Lung microvascular endothelial cell (primary cell): Measurements from ENCODE around the gene NELFA. TPM values are rescaled to one million over a fixed set of nuclear protein-coding genes. Genes with fewer than 3 reads are reported as not detected.
A peak's percentile ranks its signal among the peaks of the same experiment; 100 is the strongest.
"Not testable (repeated sequence)": the region's sequence is repeated elsewhere in the genome, so short reads cannot be mapped to it uniquely, and the experiment has no call there.

Experiments
- DNase-seq, 2 donors: peaks; one replicate each; pipeline versions ENCODE4 v3.0.0 to v3.0.0-alpha.2; 2010; ENCODE audit warnings: low read depth in 2 of 2
- total RNA-seq: library from RNA; depleted of rRNA; stranded (reverse); fragments of >200 nt; gene quantifications from 2 replicates; pipeline ENCODE4 v1.2.1, GENCODE V29; 2014

The NELFA gene
- total RNA-seq, 1 donor from 2014 or later, result 10.3 TPM

DNA sequence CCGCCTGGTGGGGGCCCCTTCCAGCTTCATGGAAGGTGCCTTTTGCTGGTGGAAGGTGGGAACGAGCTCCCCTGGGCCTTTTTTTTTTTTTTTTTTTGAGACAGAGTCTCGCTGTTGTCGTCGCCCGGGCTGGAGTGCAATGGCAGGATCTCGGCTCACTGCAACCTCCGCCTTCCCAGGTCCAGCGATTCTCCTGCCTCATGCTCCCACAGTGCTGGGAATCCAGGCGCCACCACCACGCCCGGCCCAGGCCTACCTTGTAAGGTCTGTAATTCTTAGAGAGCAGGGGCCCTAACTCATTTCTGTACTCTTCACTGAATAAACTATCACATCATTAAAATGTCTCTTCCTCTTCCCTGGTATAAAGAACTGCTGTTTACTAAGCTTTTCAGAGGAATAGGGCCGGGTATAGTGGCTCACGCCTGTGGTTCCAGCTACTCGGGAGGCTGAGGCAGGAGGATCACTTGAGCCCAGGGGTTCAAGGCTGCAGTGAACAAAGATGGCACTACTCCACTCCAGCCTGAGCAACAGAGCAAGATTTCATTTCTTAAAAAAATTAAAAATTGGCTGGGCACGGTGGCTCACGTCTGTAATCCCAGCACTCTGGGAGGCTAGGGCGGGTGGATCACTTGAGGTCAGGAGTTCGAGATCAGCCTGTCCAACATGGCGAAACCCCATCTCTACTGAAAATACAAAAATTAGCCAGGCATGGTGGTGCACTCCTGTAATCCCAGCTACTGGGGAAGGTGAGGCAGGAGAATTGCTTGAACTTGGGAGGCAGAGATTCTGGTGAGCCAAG lies 14.9 kb downstream of the NELFA start:
- not testable (repeated sequence) for DNase-seq

DNA sequence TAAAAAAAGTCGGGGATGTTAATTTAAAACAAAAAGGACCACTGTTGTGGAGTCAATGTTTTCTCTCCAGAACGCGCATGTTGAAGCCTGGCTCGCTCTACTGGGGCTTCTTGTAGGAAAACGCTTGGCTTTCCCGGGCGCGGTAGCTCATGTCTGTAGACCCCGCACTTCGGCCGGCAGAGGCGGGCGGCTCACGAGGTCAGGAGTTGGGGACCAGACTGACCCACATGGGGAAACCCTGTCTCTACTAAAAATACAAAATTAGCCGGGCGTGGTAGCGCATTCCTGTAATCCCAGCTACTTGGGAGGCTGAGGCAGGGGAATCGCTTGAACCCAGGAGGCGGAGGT lies 15.6 kb downstream of the NELFA start:
- no peak for DNase-seq

DNA sequence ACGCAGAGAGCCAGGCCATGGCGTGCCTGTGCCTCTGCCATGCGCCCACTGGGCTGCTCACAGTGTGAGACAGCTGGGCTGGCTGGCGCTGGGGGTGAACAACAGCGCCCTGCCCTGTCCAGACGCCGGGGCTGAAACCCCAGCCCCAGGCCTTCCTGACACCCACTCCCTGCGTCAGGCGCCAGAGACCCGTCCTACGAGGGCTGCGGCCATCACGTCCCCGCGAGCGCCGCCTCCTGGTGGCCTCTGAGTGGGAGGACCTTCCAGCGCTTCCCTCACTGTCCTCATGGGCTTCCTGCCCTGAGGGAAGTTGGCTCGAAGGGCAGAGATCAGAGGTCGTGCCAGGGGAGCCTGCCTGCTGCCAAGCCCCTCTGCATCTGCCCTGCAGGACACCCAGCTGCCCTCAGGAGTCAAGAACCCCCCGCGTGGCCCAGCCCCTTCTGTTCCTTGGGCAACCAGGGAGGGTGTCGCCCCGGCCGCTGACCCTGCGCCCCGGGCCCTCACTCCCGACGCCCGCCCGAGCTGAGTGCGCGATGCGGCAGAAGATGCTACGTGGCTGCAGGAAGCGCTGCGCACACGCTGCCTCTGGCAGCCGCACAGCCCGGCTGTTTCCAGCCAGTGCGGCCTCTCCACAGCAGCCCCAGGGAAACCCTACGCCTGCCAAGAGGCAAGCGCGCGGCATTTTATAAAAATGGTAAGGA lies 16.2 kb downstream of the NELFA start:
- peak; percentile 0 to 12 for DNase-seq

GRCh38 chr4:1991596-1992434 lies 17.0 kb downstream of the NELFA start:
- DNase-seq, result no peak

GRCh38 chr4:1991087-1991486 lies 17.7 kb downstream of the NELFA start:
- DNase-seq, result no peak

DNA sequence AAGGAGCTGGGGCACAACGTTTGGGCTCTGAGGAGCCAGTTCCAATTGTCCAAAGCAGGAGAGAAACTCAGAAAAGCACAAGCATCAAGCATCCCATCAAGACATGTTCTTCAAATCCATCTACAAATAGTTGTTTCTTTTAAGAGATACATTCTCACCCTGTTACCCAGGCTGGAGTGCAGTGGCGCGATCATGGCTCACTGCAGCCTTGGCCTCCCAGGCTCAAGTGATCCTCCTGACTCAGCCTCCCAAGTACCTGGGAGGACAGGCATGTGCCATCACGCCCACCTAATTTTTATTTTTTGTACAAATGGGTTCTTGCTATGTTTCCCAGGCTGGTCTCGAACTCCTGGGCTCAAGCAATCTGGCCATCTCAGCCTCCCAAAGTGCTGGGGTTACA lies 18.1 kb downstream of the NELFA start:
- DNase-seq, result no peak

GRCh38 chr4:1990348-1990645 lies 18.5 kb downstream of the NELFA start:
- DNase-seq, result no peak

- no peak for DNase-seq
Measured at GRCh38 chr4:1989533-1990347, 19.0 kb downstream of the NELFA start.

DNA sequence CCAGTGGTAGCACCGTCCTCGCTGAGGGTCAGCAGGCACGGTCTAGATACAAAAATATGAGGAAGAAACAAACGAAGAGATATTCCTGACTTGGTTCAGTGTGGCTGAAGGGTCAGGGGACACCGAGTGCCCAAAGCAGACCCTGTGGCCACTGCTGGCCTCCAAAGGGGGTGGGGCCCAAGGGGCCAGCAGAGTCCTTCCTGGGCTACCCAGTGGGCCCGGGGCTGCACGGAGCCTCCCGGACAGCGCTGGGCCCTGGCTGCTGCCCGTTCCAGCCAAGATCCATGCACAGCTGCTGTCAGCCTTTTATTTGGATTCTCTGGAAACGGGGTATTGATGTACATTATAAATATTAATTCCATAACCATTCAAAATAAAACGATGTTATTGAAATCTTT lies 20.4 kb downstream of the NELFA start:
- no peak for DNase-seq

- no peak for DNase-seq
Measured at GRCh38 chr4:1987721-1988326, 20.9 kb downstream of the NELFA start.

GRCh38 chr4:1987296-1987695 lies 21.5 kb downstream of the NELFA start:
- no peak for DNase-seq

- DNase-seq, result no peak
Measured at GRCh38 chr4:1986578-1987210, 22.1 kb downstream of the NELFA start.

DNA sequence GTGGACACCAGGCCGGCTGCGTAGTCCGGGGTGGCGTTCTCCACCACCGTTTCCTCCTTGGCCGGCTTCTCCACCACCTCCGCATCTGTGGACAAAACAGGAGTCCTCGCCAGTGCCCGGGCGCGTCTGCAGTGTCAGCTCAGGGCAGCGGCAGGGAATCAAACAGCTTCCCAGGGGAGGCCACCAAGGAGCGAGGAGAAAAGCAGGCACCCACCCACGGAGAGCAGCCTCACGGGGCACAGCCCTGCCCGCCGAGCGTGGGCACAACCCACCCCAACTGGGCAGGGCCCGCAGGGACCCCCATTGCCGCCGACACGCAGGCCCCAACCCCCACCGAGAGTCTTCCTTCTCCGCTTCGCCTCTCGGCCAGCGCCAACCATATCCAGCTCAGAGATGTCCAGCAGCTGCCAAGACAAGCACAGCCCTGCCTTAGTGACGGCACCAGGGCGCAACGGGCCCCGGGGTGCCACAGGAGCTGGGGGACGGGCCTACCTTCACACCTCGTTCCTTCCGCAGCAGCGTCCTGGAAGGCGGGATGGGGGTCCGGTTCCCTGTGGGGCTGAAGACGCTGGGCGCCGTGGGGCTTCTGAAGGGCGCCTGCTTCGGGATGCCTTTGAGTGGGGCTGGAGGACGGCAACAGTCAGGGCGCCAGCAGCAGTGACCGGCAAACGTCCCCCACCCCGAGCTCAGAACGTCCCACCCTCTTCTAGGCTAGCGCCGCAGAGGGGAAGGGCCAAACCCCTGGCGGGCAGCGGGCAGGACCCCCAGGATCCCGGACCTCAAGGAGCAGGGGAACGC lies 22.8 kb downstream of the NELFA start:
- no peak for DNase-seq

- DNase-seq, result no peak
Measured at GRCh38 chr4:1985294-1985693, 23.5 kb downstream of the NELFA start.

DNA sequence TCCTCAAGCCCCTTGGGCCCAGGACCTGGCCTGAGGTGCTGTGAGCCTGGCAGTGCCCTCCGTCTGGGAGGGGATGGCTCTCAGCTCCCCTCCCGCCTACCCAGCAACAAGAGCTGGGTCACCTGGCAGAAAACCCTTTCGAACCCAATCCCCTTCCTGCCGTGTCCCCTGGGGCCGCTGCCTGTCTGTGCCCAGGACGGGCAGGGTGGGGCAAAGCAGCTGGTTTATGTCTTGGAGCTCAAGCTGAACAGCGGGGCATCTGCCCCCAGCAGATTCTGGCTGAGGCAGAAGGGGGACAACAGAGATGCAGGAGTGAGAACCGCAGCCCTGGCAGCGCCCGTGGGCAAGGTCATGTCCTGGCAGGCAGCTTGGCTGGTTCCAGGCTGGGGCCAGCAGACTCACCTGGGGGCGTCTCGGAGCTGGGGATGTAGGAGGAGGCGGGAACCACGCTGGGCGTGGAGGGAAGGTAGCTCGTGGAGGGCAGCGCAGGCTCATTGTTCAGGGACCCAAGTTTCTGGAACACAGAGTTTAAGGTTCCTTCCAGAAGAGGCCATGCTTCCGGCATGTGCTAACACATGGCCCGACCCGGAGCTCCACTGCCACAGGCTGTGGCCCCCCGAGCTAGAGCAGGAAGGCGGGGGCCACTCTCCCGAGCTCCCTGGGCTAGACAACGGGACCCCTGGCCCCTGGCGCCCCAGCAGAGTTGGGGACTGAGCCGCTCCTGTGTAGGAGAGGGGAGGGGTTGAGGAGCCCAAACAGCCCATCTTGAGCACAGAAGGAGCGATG lies 24.2 kb downstream of the NELFA start:
- no peak for DNase-seq

- DNase-seq, result no peak
Measured at GRCh38 chr4:1983846-1984405, 24.8 kb downstream of the NELFA start.

DNA sequence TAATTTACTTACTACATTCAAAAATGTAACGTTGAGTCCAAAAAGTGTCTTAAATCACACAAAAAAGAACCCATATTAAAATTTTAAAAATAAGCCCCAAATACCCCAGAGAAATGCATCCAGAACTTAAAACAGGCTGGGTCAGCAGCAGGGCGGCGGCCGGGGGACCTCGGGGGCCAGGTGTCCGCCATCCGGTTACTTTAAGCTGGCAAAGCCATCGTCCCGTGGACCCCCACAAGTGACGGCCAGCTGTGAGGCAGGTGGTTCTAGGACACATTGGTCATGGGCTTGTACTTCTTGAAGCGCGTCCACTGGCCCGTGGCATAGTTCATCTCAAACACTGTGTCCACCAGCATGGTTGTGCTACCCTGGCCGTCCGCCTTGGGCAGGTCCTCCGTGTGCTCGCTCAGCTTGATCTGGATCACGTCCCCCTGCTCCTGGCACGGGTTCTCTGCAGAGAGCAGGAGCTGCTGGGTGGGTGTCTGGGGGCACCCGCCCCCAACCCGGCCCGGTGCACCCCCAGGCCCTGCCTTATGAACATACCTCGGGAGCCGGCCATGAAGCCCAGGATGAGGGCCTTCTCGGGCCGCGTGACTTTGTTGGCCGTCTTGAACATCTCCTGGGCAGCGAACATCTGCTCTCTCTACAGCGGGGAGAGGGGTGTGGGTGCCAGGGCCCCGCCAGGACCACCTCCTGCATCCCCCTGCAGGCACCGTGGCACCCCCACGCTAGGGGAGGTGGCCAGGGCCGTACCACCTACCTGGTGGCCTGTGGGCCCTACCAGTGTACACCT lies 25.5 kb downstream of the NELFA start:
- no peak for DNase-seq
